Suprapubic skin (tissue), 4 donors: ENCODE results near the gene IL3RA.

Experiments
- CTCF ChIP-seq, 2 donors: fragments of 200-600 bp in 1 of 2; fragments of 450-650 bp in 1 of 2; sonication (generic) in 1 of 2; IDR thresholded peaks; one replicate each; pipeline ENCODE4 v1.5.1; 2016 to 2019; ENCODE audit warnings: antibody characterized with exemption in 2 of 2, mild to moderate bottlenecking in 1 of 2, moderate library complexity in 1 of 2
- POLR2A ChIP-seq, 2 donors: fragments of 450-650 bp; IDR thresholded peaks; one replicate each; pipeline ENCODE4 v1.6.1; 2017; ENCODE audit warnings: antibody characterized with exemption in 2 of 2, mild to moderate bottlenecking in 2 of 2, moderate library complexity in 2 of 2
- POLR2AphosphoS5 ChIP-seq, 3 donors: sonication (generic); formaldehyde crosslinking; IDR thresholded peaks; one replicate each; pipeline ENCODE4 v1.6.1; 2017; ENCODE audit warnings: antibody characterized with exemption in 3 of 3

GRCh38 chrX:1407035-1407434, 70.5 kb downstream of the IL3RA start:
- TF ChIP-seq CTCF (IDR thresholded peaks at IDR 0.05) (no peak), POLR2A (IDR thresholded peaks at IDR 0.05) (no peak), POLR2AphosphoS5 (IDR thresholded peaks at IDR 0.05) (no peak)
